SU-DHL-6 (cell line): ENCODE results near the gene COL6A2.

Experiments
- H2AFZ ChIP-seq: fragments of 200-600 bp; sonication (generic); 2 replicates; pipeline ENCODE4 v1.6.1; 2014; ENCODE audit warnings: low read depth, mild to moderate bottlenecking, moderate library complexity, mixed read lengths, antibody characterized with exemption, low read length; ENCODE audit not compliant: severe bottlenecking
- H3F3A ChIP-seq: fragments of 200-600 bp; shearing (Covaris generic); 2 replicates; pipeline ENCODE4 v1.6.0; 2016; ENCODE audit warnings: antibody characterized with exemption, mild to moderate bottlenecking; ENCODE audit not compliant: insufficient read depth
- H3K27ac ChIP-seq: fragments of 200-600 bp; sonication (generic); 2 replicates; pipeline ENCODE4 v1.5.1; 2016; ENCODE audit warnings: low read depth, mild to moderate bottlenecking, low read length, moderate library complexity, mixed read lengths
- H3K27me3 ChIP-seq: fragments of 200-600 bp; sonication (generic), shearing (Covaris generic); 2 replicates; pipeline ENCODE4 v1.6.0; 2014; ENCODE audit warnings: mild to moderate bottlenecking, low read length
- H3K36me3 ChIP-seq: fragments of 200-600 bp; sonication (generic); 2 replicates; pipeline ENCODE4 v1.6.1; 2014; ENCODE audit warnings: mild to moderate bottlenecking, low read length, mixed read lengths
- H3K4me2 ChIP-seq: fragments of 300-600, 200-600 bp; shearing (Covaris generic), sonication (generic); 2 replicates; pipeline ENCODE4 v1.6.0; 2014; ENCODE audit warnings: low read length, low read depth, mild to moderate bottlenecking; ENCODE audit not compliant: poor library complexity, severe bottlenecking
- H3K4me3 ChIP-seq: fragments of 200-600 bp; sonication (generic); 2 replicates; pipeline ENCODE4 v1.5.1; 2014; ENCODE audit warnings: antibody characterized with exemption, low read length, mild to moderate bottlenecking, mixed read lengths; ENCODE audit not compliant: insufficient read depth, poor library complexity, severe bottlenecking
- H3K79me2 ChIP-seq: fragments of 200-600 bp; sonication (generic); 2 replicates; pipeline ENCODE4 v1.6.1; 2014; ENCODE audit warnings: mild to moderate bottlenecking, low read length, moderate library complexity; ENCODE audit not compliant: insufficient read depth
- H3K9ac ChIP-seq: fragments of 200-600 bp; sonication (generic); 2 replicates; pipeline ENCODE4 v1.7.0; 2014; ENCODE audit warnings: mild to moderate bottlenecking, low read length
- H3K9me2 ChIP-seq: fragments of 200-600 bp; sonication (generic); replicated peaks from 2 replicates; pipeline ENCODE4 v1.6.1; 2014; ENCODE audit warnings: low read length; ENCODE audit not compliant: insufficient read depth
- H3K9me3 ChIP-seq: fragments of 200-600 bp; sonication (generic); 2 replicates; pipeline ENCODE4 v1.6.1; 2014; ENCODE audit warnings: low read length, mixed read lengths; ENCODE audit not compliant: insufficient read depth
- H4K20me1 ChIP-seq: fragments of 200-600 bp; sonication (generic); 2 replicates; pipeline ENCODE4 v1.6.1; 2014; ENCODE audit warnings: low read depth, mild to moderate bottlenecking, antibody characterized with exemption, low read length, moderate library complexity, mixed read lengths
- CTCF ChIP-seq: fragments of 200-600 bp; sonication (generic); IDR thresholded peaks from one replicate; pipeline ENCODE4 v1.5.1; 2017; ENCODE audit warnings: antibody characterized with exemption, mild to moderate bottlenecking, low read length, moderate library complexity; ENCODE audit not compliant: insufficient read depth, poor library complexity, severe bottlenecking
- EZH2phosphoT487 ChIP-seq: fragments of 200-600 bp; sonication (generic), shearing (Covaris generic); conservative IDR thresholded peaks from 2 replicates; pipeline ENCODE4 v1.6.1; 2018; ENCODE audit warnings: mild to moderate bottlenecking, antibody characterized with exemption, low read length, moderate library complexity, mixed read lengths

The COL6A2 gene

GRCh38 chr21:46079352-46080170, 18.4 kb upstream of the COL6A2 start:
- Histone ChIP-seq H3K9ac (no peak overlapping the region), H3K27ac (no peak overlapping the region), H3K79me2 (no peaks in the 10 kb centered on the region), H3K27me3 (no peaks in the 10 kb centered on the region), H3K4me2 (no peak overlapping the region), H3K9me3 (no peaks in the 10 kb centered on the region), H2AFZ (no peak overlapping the region), H3K4me3 (no peak overlapping the region), H3K9me2 (no peaks in the 10 kb centered on the region), H3K36me3 (no peaks in the 10 kb centered on the region), H3F3A (no peaks in the 10 kb centered on the region), H4K20me1 (no peaks in the 10 kb centered on the region)
- no peak for TF ChIP-seq EZH2phosphoT487
- TF ChIP-seq CTCF = no peak

- Histone ChIP-seq H2AFZ (no peak overlapping the region), H3K9me3 (no peaks in the 10 kb centered on the region), H3K9me2 (no peaks in the 10 kb centered on the region), H3K79me2 (no peaks in the 10 kb centered on the region), H3F3A (no peaks in the 10 kb centered on the region), H3K4me3 (no peak overlapping the region), H3K4me2 (no peak overlapping the region), H3K27ac (no peak overlapping the region), H4K20me1 (no peaks in the 10 kb centered on the region), H3K9ac (no peak overlapping the region), H3K27me3 (no peaks in the 10 kb centered on the region), H3K36me3 (no peaks in the 10 kb centered on the region)
- TF ChIP-seq CTCF = no peak
- TF ChIP-seq EZH2phosphoT487 = no peak
These were observed 17.5 kb upstream of the COL6A2 start for GRCh38 chr21:46080171-46081021.

GRCh38 chr21:46081022-46081861, 16.7 kb upstream of the COL6A2 start:
- no peaks in the 10 kb centered on the region for H3K9me3 ChIP-seq
- H3F3A ChIP-seq = no peaks in the 10 kb centered on the region
- H3K9ac ChIP-seq = no peak overlapping the region
- H3K27me3 ChIP-seq = no peaks in the 10 kb centered on the region
- H2AFZ ChIP-seq = no peak overlapping the region
- H3K9me2 ChIP-seq = no peaks in the 10 kb centered on the region
- no peaks in the 10 kb centered on the region for H4K20me1 ChIP-seq
- H3K36me3 ChIP-seq = no peaks in the 10 kb centered on the region
- TF ChIP-seq EZH2phosphoT487 = no peak
- TF ChIP-seq CTCF = no peak
- no peaks in the 10 kb centered on the region for H3K79me2 ChIP-seq
- no peak overlapping the region for H3K27ac ChIP-seq
- H3K4me2 ChIP-seq = no peak overlapping the region
- no peak overlapping the region for H3K4me3 ChIP-seq
